Panc1 (cell line): ENCODE results near the gene TJAP1. TPM values are rescaled to one million over a fixed set of nuclear protein-coding genes. Genes with fewer than 3 reads are reported as not detected.

ENCODE experiments used
- ATAC-seq: fragments of 200-7000 bp; cut with Tn5 transposase; 2 replicates; pipeline ENCODE4 v1.9.1; 2020; ENCODE audit warnings: mild to moderate bottlenecking, moderate library complexity
- BruUV-seq: library from RNA; stranded (reverse); fragments of 400-500 nt; replicated peaks from 2 replicates; lab custom pipeline; 2021; lab: Mats Ljungman, UMichigan
- CTCF ChIA-PET: fragments of 300-600 bp; sonication (Branson Sonifier 250); formaldehyde crosslinking; loops from one replicate; lab custom pipeline; 2022; ENCODE audit warnings: antibody characterized with exemption; lab: Charles Lee
- POLR2A ChIA-PET: fragments of 300-600 bp; sonication (Branson Sonifier 250); formaldehyde crosslinking; loops from one replicate; lab custom pipeline; 2022; ENCODE audit warnings: antibody characterized with exemption; lab: Charles Lee
- DNase-seq: peaks from one replicate; pipeline ENCODE4 v3.0.0-alpha.2; 2010; ENCODE audit warnings: low read depth, low spot score
- H3K27ac ChIP-seq: 2 replicates; pipeline ENCODE4 v1.5.1; 2011; ENCODE audit warnings: mild to moderate bottlenecking, low read length, inconsistent platforms
- H3K27me3 ChIP-seq: fragments of 200-500 bp; sonication (Bioruptor generic); 2 replicates; pipeline ENCODE4 v1.6.0; 2014; ENCODE audit warnings: low read length, inconsistent platforms; ENCODE audit not compliant: control insufficient read depth, insufficient read depth
- H3K36me3 ChIP-seq: fragments of 200-500 bp; sonication (Bioruptor generic); 2 replicates; pipeline ENCODE4 v1.5.1; 2014; ENCODE audit warnings: inconsistent platforms, mild to moderate bottlenecking, low read length, moderate library complexity; ENCODE audit not compliant: control insufficient read depth, insufficient read depth
- H3K4me1 ChIP-seq: 2 replicates; pipeline ENCODE4 v1.5.1; 2011; ENCODE audit warnings: inconsistent platforms, mild to moderate bottlenecking, low read length, moderate library complexity; ENCODE audit not compliant: control insufficient read depth, insufficient read depth
- H3K4me3 ChIP-seq, 2 experiments: 2 replicates each; pipeline ENCODE4 v1.5.1; 2011 to 2012; ENCODE audit warnings: low read depth in 2 of 2, low read length in 2 of 2, mild to moderate bottlenecking in 2 of 2, inconsistent platforms in 1 of 2, moderate library complexity in 1 of 2
- H3K9me3 ChIP-seq: fragments of 200-500 bp; sonication (Bioruptor generic); 2 replicates; pipeline ENCODE4 v1.5.1; 2014; ENCODE audit warnings: low read depth, mild to moderate bottlenecking, inconsistent platforms, low read length, moderate library complexity; ENCODE audit not compliant: control insufficient read depth, insufficient read depth
- POLR2AphosphoS5 ChIP-seq: IDR thresholded peaks from 2 replicates; pipeline ENCODE4 v1.6.1; 2012; ENCODE audit warnings: mild to moderate bottlenecking, low read depth, low read length, moderate library complexity
- SIN3A ChIP-seq: IDR thresholded peaks from 2 replicates; pipeline ENCODE4 v1.6.1; 2012; ENCODE audit warnings: low read depth, mild to moderate bottlenecking, low read length, moderate library complexity, borderline replicate concordance; ENCODE audit not compliant: insufficient read depth
- TCF7L2 ChIP-seq: IDR thresholded peaks from 2 replicates; pipeline ENCODE4 v1.6.1; 2011; ENCODE audit warnings: mild to moderate bottlenecking, low read depth, low read length, inconsistent platforms
- in situ Hi-C: cut with HindIII; loops from 2 replicates; pipeline ENCODE4 v1.10.0; 2016; ENCODE audit warnings: low sequenced_read_pairs, low pct_unique_long_range_greater_than_20kb
- intact Hi-C: fragments of 100-400 bp; cut with micrococcal nuclease; formaldehyde crosslinking; loops from one replicate; pipeline ENCODE4 v1.10.0; 2022; ENCODE audit not compliant: unreplicated experiment
- total RNA-seq: library from RNA; stranded (reverse); gene quantifications from one replicate; pipeline ENCODE4 v1.2.1, GENCODE V29; 2021; ENCODE audit not compliant: unreplicated experiment
- TF ChIP-seq, protein P1 (sequence below): fragments of 450-650 bp; IDR thresholded peaks from 2 replicates; pipeline ENCODE4 v1.5.1; 2017; ENCODE audit warnings: mild to moderate bottlenecking
- TF ChIP-seq, protein P2 (sequence below), 2 experiments: IDR thresholded peaks; 2 replicates each; pipeline ENCODE4 v1.6.1; 2011 to 2012; ENCODE audit warnings: low read depth in 2 of 2, control low read depth in 1 of 2, low read length in 1 of 2, mild to moderate bottlenecking in 1 of 2, moderate library complexity in 1 of 2; ENCODE audit not compliant: insufficient read depth in 1 of 2

The TJAP1 gene
- total RNA-seq, 1 experiment from 2014 or later: 42.7 TPM

DNA sequence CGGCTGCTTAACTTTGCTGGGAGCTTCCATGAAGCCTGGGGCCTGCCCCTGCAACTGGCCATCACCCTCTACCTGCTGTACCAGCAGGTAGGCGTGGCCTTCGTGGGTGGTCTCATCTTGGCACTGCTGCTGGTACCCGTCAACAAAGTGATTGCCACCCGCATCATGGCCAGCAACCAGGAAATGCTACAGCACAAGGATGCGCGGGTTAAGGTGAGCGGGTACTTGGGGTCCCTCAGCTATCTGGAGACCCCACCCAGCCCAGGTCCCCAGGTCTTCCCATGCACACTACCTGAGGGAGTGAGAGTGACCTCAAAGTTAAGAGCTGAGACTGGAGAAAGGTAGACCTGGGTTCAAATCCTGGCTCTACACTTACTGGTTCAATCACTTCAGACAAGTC, 44.2 kb upstream of the TJAP1 start:
- Histone ChIP-seq H3K27me3 (no peaks in the 10 kb centered on the region), H3K4me3 (no peak overlapping the region), H3K9me3 (no peaks in the 10 kb centered on the region), H3K4me1 (peaks cover 7% of the 10 kb centered on the region), H3K27ac (no peak overlapping the region), H3K36me3 (peaks cover under 1% of the 10 kb centered on the region; the same call in 1 of the 2 replicates)
- in situ Hi-C loops (no loop called here), intact Hi-C loops (no loop called here)
- TF ChIP-seq TCF7L2: no peak
- TF ChIP-seq, protein P1, sequence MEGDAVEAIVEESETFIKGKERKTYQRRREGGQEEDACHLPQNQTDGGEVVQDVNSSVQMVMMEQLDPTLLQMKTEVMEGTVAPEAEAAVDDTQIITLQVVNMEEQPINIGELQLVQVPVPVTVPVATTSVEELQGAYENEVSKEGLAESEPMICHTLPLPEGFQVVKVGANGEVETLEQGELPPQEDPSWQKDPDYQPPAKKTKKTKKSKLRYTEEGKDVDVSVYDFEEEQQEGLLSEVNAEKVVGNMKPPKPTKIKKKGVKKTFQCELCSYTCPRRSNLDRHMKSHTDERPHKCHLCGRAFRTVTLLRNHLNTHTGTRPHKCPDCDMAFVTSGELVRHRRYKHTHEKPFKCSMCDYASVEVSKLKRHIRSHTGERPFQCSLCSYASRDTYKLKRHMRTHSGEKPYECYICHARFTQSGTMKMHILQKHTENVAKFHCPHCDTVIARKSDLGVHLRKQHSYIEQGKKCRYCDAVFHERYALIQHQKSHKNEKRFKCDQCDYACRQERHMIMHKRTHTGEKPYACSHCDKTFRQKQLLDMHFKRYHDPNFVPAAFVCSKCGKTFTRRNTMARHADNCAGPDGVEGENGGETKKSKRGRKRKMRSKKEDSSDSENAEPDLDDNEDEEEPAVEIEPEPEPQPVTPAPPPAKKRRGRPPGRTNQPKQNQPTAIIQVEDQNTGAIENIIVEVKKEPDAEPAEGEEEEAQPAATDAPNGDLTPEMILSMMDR: no peak
- POLR2A ChIA-PET: interaction anchor here (0.6 kb wide), 1 partner anchor 71 kb away, joined by 6 read pairs; no protein-coding TSS in a partner anchor
- ATAC-seq (no peak), DNase-seq (no peak)
- no TSS peak for BruUV-seq
- CTCF ChIA-PET: interaction anchor here (0.6 kb wide), 1 partner anchor 44 kb away, joined by 8 read pairs; the partner anchor contains the start of gene TJAP1

DNA sequence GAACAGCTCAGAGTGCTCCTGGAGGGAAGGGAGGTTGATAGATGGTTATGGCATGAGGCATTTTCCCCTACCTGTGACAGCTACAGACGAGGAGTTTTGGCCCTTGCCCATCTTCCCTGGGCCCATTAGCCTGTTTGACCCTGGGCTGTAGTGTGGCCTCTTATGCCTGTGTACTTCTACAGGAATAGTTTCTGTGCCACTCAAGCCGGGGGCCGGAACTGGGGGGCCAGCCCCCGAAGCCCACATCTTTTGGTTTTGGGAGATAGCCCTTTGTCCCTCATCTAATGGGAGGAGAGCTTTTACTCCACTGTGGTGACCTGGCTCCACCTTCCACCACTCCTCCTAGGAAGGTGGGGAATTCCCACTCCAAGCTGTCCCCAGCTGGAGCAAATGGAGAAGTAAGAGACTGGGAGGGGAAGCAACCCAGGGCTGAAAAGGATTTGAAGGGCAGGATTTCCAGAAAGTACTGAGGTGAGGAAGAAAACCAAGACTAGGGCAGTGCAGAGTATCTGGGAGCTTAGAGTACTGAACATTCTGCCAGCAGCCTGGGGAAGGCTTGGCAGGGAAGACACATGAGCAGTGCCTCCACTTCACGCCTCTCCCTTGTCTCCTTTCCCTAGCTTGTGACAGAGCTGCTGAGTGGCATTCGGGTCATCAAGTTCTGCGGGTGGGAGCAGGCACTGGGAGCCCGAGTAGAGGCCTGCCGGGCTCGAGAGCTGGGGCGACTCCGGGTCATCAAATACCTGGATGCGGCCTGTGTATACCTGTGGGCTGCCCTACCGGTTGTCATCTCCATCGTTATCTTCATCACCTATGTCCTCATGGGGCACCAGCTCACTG, 43.1 kb upstream of the TJAP1 start:
- no peak for DNase-seq
- no peaks in the 10 kb centered on the region for H3K27me3 ChIP-seq
- ATAC-seq: no peak
- TF ChIP-seq, protein P1: no peak
- TF ChIP-seq, protein P2, sequence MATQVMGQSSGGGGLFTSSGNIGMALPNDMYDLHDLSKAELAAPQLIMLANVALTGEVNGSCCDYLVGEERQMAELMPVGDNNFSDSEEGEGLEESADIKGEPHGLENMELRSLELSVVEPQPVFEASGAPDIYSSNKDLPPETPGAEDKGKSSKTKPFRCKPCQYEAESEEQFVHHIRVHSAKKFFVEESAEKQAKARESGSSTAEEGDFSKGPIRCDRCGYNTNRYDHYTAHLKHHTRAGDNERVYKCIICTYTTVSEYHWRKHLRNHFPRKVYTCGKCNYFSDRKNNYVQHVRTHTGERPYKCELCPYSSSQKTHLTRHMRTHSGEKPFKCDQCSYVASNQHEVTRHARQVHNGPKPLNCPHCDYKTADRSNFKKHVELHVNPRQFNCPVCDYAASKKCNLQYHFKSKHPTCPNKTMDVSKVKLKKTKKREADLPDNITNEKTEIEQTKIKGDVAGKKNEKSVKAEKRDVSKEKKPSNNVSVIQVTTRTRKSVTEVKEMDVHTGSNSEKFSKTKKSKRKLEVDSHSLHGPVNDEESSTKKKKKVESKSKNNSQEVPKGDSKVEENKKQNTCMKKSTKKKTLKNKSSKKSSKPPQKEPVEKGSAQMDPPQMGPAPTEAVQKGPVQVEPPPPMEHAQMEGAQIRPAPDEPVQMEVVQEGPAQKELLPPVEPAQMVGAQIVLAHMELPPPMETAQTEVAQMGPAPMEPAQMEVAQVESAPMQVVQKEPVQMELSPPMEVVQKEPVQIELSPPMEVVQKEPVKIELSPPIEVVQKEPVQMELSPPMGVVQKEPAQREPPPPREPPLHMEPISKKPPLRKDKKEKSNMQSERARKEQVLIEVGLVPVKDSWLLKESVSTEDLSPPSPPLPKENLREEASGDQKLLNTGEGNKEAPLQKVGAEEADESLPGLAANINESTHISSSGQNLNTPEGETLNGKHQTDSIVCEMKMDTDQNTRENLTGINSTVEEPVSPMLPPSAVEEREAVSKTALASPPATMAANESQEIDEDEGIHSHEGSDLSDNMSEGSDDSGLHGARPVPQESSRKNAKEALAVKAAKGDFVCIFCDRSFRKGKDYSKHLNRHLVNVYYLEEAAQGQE (IDR thresholded peaks at IDR 0.05; ENCODE audit: insufficient read depth in 1 of 2, low read depth in 2 of 2, low read length in 1 of 2): no peak
- TF ChIP-seq POLR2AphosphoS5: no peak
- no peak for TF ChIP-seq TCF7L2
- TF ChIP-seq SIN3A: no peak
- no peak overlapping the region for H3K4me3 ChIP-seq
- CTCF ChIA-PET: interaction anchor here (0.6 kb wide), 1 partner anchor 43 kb away, joined by 8 read pairs; the partner anchor contains the start of gene TJAP1
- no peaks in the 10 kb centered on the region for H3K4me1 ChIP-seq
- no TSS peak for BruUV-seq
- H3K27ac ChIP-seq: no peak overlapping the region
- H3K9me3 ChIP-seq: no peaks in the 10 kb centered on the region
- no peaks in the 10 kb centered on the region; the same call in 1 of the 2 replicates for H3K36me3 ChIP-seq
- POLR2A ChIA-PET: no interaction called here
- intact Hi-C loops (no loop called here), in situ Hi-C loops (no loop called here)
